SK-N-MC (cell line): ENCODE measurements around the gene C1QL1.

Experiments used
- EZH2 ChIP-seq: fragments of 200-600 bp; sonication (generic); IDR thresholded peaks from one replicate; pipeline ENCODE4 v1.6.1; 2017; ENCODE audit warnings: antibody characterized with exemption
- POLR2AphosphoS5 ChIP-seq: IDR thresholded peaks from 2 replicates; pipeline ENCODE4 v1.6.1; 2012; ENCODE audit warnings: mild to moderate bottlenecking, low read depth, low read length, borderline replicate concordance

GRCh38 chr17:44966348-44967025 is 1.6 kb downstream of the C1QL1 start:
- TF ChIP-seq POLR2AphosphoS5 = no peak
- TF ChIP-seq EZH2 = no peak
